GM21528 (cell line): Measurements from ENCODE around the gene LINGO4.

ENCODE experiments used
- ATAC-seq: cut with Tn5 transposase; IDR thresholded peaks from one replicate; pipeline ENCODE4 v1.9.1; 2021; ENCODE audit warnings: mild to moderate bottlenecking, moderate library complexity; ENCODE audit not compliant: unreplicated experiment, low FRiP score

Gene LINGO4

DNA sequence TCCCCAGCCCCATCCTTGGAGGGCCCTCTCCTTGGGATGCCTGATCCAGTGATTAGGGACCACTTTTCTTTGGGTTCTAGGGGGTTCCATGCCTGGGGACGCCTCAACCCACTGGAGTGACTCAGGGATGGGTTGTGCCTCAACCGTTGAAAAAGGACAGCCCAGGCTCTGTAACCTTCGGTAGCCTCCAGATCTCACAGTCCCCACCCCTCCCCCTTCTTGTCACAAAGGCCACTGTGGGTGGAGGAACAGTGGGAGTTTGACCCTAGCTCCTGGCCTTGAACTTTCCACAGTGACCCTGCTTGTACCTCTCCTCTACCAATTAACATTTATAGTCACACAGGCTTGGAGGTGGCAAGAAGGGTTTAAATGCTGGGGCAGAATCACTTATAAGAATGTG is 29.0 kb upstream of the LINGO4 start:
- ATAC-seq = no peak

DNA sequence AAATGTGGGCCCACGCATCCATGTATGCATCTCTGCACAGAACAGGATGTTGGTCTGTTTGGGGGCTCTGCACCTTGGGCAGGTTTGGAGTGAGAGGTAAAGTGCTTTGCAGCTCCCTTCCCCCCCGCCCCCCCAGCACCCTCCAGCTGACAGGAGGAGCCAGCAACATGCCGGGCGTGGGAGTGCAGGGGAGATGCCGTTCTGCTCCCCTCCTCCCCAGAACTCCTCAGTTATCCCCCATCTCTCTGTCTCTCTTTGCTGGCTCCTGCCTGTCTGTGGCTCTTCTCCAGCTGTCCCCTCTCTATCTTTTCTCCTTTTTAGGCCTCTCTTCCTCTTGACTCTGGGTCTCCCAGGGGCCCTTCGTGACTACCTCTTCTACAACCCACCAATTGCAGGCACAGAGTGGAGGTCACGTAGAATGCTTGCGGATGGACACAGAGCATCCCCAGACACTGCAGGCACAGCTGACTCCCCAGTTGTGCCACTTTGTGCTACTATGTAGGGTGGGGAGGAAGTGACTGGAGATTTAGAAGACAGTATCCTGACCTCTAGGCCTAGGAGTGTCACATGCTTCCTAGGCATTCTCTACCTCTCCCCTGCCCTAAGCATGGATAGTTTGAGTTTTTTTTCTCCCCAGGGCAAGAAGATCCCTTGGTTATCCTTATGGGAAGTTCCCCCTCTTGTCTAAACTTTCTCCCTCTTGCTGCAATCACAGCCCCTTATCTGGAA is 28.1 kb upstream of the LINGO4 start:
- no peak for ATAC-seq

DNA sequence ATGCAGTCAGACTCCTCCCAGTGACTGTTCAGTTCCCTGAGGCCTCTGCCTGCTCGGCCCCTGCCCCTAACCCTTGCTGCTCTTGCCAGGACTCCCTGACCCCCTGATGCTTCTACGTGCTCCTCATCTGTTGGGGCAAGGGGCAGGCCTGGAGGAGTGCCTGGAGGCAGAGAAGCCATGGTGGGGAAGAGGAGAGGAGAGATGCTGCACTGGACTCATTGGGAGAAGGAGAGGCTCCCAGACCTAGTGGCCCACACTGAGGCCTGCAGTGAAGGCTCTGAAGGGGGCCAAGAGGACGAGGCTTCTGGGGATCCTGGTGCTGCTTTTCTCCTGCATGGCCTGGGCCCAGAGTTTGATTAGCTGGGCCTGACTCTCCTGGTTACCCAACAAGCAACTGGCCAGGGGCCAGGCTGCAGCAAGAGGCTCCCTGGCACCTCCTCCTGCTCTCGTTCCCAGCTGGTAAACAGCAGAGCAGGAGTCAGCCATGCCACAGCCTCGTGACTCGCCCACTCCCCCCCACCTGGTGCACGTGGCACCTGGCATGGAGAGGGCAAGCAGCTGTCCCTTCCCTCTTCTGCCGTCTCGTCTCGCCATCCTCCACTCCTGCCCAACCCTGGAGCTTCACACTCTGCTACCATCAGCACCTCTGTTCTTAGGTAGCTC is 27.2 kb upstream of the LINGO4 start:
- no peak for ATAC-seq

DNA sequence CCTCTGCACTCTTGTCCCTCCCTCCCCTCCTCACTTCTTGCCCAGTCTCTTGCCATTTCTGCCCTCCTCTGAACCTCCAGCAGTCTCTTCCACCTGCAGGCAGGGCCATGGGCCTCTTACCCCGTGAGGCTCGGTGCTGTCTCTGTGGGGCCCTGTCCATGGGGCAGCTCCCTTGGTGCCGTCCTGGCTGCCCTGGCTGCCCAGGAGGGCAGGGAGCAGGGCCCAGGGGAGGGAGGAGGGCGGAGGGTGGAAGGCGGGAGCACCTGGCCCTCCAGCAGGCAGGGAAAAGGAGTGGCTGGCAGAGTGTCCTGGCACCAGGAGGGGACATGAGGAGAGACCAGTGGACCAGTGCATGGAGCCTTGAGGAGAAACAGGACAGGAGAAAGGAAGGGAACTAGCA is 26.4 kb upstream of the LINGO4 start, which contains the start of gene RORC:
TSS of gene RORC (minus strand) at position 198 of the 400 bp plus-strand sequence. CDS start at position 160, 38 bp downstream.
- no peak for ATAC-seq

DNA sequence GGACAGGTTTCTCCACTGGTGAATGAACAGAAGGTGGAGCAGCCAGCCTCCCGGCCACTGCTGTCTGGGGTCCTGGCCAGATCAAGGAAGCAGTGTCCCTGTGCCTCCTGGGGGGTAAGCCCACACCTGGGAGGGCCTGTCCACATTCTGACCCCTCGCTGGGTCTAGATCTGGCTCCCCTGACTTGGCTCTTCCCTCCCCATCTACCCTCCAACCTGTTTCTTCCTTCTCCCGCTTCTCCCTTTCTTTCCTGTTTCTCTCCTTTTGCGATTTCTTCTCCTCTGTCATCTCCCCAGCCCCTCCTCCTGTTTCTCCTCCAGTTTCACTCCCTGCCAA is 26.0 kb upstream of the LINGO4 start:
- no peak for ATAC-seq

DNA sequence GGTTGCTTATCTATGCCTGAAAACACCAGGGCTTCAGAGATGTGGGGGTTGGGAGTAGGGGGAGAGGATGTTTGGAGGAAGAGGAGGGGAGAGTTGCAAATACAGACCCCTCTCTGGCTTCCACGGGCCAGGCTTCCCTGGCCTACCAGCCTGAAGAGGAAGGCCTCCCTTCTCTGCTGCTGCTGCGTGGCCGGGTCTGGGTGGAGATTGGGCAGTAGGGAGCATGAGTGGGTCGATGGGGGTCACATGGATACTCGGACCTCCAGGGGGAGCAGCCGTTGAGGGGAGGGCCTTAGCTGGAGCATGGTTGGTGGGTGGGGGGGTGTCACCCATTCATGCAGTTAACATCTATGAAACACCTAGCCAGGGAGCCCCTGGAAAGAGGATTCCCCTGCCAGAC is 24.8 kb upstream of the LINGO4 start:
- no peak for ATAC-seq

DNA sequence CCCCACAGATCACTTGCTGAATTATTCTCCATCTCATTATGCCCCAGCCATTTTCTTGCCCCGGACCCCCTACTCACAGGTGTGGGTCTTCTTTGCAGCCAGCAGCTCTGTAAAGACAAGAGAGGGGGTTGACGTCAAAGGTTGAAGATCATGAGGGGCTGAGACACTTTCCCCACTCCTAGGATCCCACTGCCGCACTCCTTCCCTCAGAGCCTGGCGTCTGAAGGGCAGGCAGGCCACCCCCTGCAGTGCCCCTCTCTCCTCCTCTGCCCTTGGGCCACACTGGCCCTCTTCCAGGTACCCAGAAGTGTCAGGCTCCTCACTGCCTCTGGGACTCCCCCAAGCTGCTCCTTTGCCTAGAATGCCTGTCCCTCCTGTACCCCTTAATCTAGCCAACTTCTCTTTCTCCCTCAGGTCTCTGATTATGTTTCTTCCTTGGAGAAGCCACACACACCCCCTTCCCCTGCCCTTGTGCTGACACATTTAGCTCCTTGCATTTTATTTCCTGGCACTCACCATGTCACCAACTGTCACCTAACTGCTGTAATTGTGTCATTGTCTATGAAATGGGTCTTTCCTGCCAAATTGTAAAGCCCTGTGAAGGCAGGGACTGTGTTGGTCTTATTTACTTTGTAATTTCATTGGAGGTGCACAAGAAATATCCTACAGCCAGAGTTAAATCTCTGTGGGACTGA is 24.3 kb upstream of the LINGO4 start:
- ATAC-seq = no peak

DNA sequence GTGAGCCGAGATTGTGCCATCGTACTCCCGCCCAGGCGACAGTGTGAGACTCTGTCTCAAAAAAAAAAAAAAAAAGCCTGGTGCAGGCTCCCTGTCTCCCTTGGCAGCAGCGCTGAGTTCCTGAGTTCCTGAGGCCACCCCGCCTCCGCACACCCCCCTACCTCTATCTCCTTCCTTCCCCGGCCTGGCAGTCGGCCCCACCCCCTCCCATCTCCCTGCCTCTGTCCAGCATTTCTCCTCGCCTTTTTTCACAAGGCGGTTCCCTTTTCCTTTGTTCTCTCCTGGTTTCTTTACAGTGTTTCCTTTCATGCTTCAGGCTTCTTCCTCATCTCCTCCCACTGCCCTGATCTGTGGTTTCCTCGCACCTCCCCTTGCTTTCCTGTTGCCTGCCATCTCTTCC is 23.7 kb upstream of the LINGO4 start:
- no peak for ATAC-seq

DNA sequence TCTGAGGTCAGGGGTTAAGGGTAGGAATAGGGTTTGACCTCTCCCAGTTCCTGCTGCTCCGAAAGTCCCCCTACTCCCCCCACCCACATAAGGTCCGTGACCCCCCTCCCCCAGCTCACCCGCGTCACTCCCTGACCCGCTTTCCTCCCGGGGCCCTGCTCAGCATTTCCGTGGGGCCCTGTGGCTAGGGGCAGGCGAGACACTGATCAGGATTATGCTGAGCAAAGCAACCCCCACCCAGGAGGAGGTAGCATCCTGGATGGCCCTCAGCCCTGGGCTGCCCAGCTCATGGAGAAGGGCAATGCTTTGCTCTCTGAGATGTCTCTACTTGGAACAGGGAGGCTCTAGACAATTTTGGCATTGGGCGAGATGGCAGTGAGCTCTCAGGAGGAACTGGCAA is 22.6 kb upstream of the LINGO4 start:
- ATAC-seq = no peak

DNA sequence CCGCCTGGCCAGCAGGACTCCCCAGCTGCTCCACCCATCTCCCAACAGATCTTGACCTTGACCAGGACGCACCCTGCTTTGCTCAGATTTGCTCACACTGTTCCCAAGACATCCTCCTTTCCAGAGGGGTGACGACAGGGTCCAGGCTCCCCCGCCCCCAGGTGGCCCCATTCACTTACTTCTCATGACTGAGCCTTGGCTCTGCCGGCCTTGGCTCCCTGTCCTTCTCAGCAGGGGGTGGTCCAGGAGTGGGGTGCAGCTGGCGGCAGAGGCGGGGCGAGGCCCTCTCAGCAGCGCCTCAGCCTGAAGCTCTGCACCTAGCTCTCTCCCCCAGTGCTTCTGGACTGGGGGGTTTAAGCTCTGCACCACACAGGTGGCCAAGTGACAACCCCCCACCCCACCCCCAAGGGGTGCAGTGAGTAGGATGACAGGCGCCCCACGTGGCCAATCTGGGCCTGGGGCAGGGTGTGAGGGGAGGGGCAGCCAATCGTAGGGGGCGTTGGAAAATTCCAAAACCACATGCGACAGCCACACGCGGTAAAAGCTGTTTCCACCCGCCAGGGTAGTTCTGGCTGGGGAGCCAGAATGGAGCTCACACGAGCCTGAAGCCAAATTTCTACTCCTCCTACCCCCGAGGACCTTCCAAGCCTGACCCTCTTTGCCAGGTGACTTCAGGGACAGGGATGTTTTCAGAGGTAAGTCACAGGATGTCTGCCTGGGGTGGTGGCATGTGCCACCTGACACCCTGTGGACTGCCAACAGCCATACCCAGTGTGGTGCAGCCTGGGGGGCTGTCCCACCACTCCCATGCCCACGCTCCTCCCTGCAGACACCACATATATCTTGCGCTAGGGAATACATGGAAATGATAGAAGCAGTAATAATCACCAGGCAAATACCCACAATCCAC is 20.8 kb upstream of the LINGO4 start:
- ATAC-seq = no peak

DNA sequence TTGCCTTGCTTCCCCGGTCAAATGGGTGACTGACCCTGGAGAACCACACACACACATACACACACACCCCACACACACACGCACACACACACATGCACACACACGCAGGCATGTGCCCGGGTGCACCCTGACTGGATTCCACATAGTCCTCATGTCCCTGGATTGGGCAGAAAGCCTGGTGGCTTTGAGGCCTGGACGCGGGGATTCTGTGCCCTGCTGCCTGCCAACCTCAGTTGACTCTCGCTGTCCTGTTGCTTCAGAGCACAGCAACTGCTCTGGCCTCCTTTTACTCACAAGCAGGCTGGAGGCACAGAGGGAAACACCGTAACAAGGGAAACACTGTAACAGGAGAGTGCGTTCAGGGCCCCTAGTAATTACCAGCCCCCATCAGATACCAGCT is 20.0 kb upstream of the LINGO4 start:
- ATAC-seq = no peak

DNA sequence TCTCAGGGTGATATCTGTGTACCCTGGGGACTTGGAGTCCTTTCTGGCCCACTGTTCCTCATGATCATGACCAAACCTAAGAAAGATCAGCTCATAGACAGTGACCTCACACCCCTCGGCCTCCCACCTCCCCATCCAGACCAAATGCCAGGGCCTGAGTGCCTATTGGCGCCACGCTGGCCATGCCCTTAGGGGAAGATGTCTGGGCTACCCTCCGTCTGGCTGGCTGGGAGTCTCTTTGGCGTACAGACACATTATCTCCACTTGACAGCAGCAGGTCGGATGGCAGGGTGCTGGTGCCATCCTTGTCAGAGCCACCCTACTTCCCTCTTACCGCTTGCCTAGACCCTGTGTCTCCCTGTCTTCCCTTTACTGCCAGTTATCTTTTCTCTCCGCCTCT is 18.0 kb upstream of the LINGO4 start:
- no peak for ATAC-seq

DNA sequence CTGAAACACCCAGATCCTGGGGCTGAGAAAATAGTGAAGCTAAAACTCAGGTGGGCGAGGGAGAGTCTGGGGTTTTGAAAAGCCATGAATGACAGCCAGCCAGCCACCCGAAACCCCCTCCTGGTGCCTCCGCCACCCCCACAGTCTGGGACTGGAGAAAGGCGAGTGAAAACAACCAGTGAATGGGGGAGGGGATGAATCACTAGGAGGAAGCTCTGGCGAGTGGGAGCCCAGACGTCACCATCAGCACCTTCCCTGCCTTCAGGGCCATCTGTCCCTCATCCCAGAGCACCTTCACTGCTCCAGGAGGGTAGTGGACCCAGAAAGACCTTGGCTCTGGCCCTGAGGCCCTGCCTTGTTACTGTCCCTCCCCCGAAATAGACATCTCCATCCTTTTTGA is 17.2 kb upstream of the LINGO4 start:
- ATAC-seq = no peak

DNA sequence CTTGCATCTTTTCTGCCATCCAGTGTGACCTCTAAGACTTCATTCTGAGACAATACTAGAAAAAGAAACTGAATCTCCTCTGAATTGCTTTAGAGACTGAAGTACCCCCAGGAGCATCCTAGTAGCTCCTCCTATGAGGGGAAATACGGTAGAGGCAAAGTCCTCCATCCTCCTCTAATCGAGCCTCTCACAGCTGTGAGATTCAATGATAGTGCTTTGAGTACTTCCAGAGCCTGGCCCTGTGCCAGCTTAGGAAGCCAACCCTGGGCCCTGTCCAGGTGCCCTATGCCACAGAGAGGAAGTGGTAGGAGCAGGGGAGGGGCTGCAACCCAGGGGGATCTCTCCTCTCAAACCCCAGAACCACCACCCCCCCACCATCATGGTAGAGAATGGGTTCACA is 15.7 kb upstream of the LINGO4 start:
- ATAC-seq = no peak

DNA sequence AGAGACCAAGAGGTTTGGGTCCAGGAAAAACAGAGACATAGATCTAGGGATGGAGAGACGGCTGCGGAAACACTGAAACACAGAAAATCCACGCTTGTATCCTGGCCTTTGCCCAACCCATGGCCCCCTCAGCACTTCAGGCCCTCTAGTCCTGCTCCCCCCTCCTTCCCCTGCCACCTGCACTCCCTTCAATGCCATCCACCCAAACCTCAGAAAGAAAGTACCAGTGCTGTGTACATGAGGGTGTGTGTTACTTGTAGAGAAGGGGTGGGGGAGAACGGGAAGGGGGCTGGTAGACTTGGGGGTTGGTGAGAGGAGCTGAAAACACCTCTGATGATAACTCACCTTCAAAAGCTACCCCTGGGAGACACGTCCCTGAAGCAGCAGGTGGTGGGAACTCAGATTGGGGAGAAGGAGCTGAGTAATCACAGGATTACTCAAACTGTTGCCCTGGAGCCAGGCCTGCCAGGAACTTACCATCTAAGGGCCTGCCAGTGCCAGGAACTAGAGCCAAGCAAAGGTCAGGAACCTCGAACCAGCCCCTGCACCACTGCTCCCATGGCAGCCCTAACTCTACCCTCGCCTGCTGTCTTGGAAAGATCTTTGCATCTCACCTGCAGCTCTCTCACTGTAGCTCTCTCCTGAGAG is 14.9 kb upstream of the LINGO4 start:
- no peak for ATAC-seq

DNA sequence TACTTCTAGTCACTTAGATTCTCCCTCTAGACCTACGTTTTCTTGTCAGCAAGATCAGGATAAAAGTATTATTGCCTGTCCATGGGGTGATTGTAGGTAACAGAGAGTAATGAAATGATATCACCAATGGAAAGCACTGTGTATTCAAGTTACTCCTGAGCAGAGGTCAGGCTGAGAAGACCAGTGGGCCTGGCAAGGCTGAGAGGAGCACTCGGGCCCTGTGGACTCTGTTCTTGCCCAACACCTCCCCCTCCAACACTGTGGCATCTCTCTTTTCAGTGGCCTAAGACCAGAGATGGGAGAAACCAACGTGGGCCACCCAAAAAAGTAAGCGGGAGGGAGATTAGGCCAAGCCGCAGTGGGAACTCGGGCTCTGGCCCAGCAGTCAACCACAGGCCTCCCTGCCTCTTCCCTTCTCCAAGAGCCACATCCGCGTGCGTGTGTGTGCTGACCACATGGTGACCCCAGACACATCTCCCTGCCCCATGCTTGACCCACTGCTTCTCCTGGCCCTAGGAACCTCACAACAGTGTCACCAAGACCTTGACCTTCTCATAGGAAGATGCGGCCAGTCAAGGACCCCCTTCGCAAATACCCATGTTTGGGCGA is 14.1 kb upstream of the LINGO4 start:
- ATAC-seq = no peak

DNA sequence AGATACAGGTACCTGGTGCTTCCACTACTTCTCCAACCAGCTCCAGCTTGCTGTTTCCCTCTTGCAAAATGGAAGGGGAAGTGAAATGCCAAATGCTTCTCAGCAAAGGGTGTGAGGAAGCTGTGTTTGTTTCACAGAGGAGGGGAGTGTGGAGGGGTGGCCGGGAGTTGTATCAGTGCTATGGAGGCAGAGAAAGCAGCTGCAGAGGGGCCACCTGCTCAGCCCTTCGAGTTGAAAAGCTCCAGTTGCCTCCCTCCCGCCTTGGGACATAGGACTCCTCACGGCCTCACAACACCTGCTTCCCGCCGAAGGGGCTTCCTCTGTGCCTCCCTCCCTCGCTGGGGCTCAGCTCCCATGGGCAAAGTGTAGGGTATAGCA is 12.1 kb upstream of the LINGO4 start:
- ATAC-seq = no peak

DNA sequence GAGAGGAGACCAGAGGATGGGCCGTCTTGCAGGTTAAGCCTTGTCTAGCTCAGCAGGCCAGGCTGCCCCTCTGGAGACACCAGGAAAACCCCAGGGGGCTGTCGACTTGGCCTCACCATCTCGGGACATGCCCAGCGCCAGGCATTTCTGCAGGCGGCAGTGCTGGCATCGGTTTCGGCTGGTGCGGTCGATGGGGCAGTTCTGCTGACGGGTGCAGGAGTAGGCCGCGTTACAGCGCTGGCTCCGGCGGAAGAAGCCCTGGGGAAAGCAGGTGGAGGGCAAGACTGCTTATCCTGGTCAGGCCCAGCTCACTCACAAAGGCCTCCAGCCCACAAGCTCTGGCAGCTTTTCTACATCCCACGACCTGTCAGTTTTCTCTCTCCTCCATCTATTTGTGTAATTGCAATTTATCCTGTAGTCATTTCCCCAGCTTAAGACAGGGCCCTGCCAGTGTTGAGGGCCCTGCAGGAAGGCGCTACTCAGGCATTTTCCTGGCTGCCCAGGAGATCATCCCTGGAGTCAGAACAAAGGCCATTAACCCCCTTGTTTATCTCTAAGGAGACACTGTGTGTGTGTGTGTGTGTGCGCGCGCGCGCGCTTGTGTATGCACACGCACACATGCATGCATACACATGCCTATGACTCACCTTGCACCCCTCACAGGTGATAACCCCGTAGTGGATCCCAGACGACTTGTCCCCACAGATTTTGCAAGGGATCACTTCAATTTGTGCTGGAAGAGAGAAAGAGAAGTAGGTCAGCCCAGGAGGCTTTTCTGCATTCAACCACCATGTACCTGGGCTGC is 11.5 kb upstream of the LINGO4 start:
- no peak for ATAC-seq

DNA sequence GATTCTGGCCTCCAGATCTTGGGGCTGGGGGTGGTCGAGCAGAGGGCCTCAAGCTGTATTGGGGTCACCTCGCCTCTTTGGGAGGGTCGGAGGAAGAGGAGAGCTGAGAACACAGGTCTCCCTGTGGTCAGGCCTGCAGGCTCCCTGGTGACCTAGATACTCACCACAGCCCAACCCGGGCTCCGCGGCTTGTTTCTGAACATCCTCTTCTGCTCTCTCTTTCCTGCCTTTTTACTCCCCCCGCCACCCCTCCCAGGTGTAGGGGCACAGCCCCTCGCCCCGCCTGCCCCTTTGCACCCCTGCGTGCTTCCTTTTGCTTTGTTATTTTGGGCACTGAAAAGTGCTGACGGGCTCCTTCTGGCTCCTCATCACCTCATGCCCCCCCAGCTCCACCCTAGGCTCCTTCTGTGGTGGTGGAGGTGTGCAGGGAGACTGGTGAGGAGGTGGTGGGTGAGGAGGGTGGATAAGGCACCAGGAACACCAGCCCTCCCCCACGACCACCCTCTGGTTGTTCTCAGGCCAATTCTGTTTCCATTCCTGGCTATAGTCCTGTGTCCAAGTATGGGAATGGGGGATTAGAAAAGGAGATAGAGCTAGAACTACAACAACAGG is 10.6 kb upstream of the LINGO4 start:
- no peak for ATAC-seq
